Fibroblast of lung (primary cell): ENCODE measurements around the gene SCP2. TPM values are rescaled to one million over a fixed set of nuclear protein-coding genes. Genes with fewer than 3 reads are reported as not detected.
A peak's percentile ranks its signal among the peaks of the same experiment; 100 is the strongest.

Experiments
- DNase-seq, 2 donors: peaks; one replicate each; pipeline versions ENCODE4 v3.0.0 to v3.0.0-alpha.2; 2010; ENCODE audit warnings: low read depth in 2 of 2
- H2AFZ ChIP-seq: 2 replicates; pipeline ENCODE4 v1.5.1; 2012; ENCODE audit warnings: low read length, control low read depth, inconsistent platforms
- H3K27ac ChIP-seq: 2 replicates; pipeline ENCODE4 v1.5.1; 2011; ENCODE audit warnings: low read length, control low read depth; ENCODE audit not compliant: insufficient read depth
- H3K27me3 ChIP-seq: 2 replicates; pipeline ENCODE4 v1.5.1; 2011; ENCODE audit warnings: mild to moderate bottlenecking, low read length; ENCODE audit not compliant: control insufficient read depth, insufficient read depth
- H3K36me3 ChIP-seq: 2 replicates; pipeline ENCODE4 v1.5.1; 2011; ENCODE audit warnings: low read length; ENCODE audit not compliant: control insufficient read depth, insufficient read depth
- H3K4me1 ChIP-seq: 2 replicates; pipeline ENCODE4 v1.5.1; 2011; ENCODE audit warnings: low read length; ENCODE audit not compliant: control insufficient read depth, insufficient read depth; ENCODE audit errors: extremely low read depth
- H3K4me2 ChIP-seq: 2 replicates; pipeline ENCODE4 v1.5.1; 2011; ENCODE audit warnings: low read length, control low read depth; ENCODE audit not compliant: insufficient read depth; ENCODE audit errors: extremely low read depth
- H3K4me3 ChIP-seq, 4 experiments: fragments of 200-600 bp in 1 of 4; sonication (generic) in 1 of 4; replicated peaks in 1 of 4; 2 replicates each; pipeline ENCODE4 v1.5.1; 2011 to 2016; ENCODE audit warnings: low read length in 4 of 4, low read depth in 3 of 4, mild to moderate bottlenecking in 3 of 4, control low read depth in 2 of 4, inconsistent platforms in 1 of 4, mixed read lengths in 1 of 4; ENCODE audit not compliant: insufficient read depth in 1 of 4; ENCODE audit errors: control extremely low read depth in 1 of 4
- H3K79me2 ChIP-seq: 2 replicates; pipeline ENCODE4 v1.5.1; 2012; ENCODE audit warnings: mild to moderate bottlenecking, low read length, inconsistent platforms; ENCODE audit not compliant: control insufficient read depth, insufficient read depth
- H3K9ac ChIP-seq: 2 replicates; pipeline ENCODE4 v1.5.1; 2011; ENCODE audit warnings: mild to moderate bottlenecking, low read length, control low read depth; ENCODE audit not compliant: insufficient read depth
- H3K9me3 ChIP-seq: 2 replicates; pipeline ENCODE4 v1.5.1; 2012; ENCODE audit warnings: low read depth, low read length; ENCODE audit not compliant: control insufficient read depth, insufficient read depth
- H4K20me1 ChIP-seq: 2 replicates; pipeline ENCODE4 v1.5.1; 2011; ENCODE audit warnings: low read length; ENCODE audit not compliant: control insufficient read depth, insufficient read depth; ENCODE audit errors: extremely low read depth
- CTCF ChIP-seq, 2 donors: IDR thresholded peaks in 1 of 2; conservative IDR thresholded peaks in 1 of 2; 1 replicate in 1 of 2; 2 replicates in 1 of 2; pipeline ENCODE4 v1.5.1; 2011 to 2012; ENCODE audit warnings: low read length in 2 of 2, control low read depth in 1 of 2, inconsistent platforms in 1 of 2, low read depth in 1 of 2, mild to moderate bottlenecking in 1 of 2
- EZH2 ChIP-seq: IDR thresholded peaks from 2 replicates; pipeline ENCODE4 v1.5.1; 2012; ENCODE audit warnings: low read length, control low read depth, mild to moderate bottlenecking; ENCODE audit errors: missing control alignments
- polyA plus RNA-seq, 2 donors: library from polyadenylated mRNA; depleted of rRNA in 1 of 2; stranded (reverse) in 1 of 2; unstranded in 1 of 2; fragments of >200 nt; gene quantifications; 2 replicates each; pipeline ENCODE4 v1.2.1, GENCODE V29; 2011 to 2012; ENCODE audit warnings: missing spikeins in 1 of 2
- total RNA-seq: library from RNA; depleted of rRNA; stranded (reverse); fragments of >200 nt; gene quantifications from 2 replicates; pipeline ENCODE4 v1.2.1, GENCODE V29; 2014

SCP2 gene
- total and polyA plus RNA-seq, 2 donors (not counting 1 experiment from before 2014, with no cell fraction given) = 222 to 305 TPM

- Histone ChIP-seq H2AFZ (no peak overlapping the region), H3K9me3 (no peaks in the 10 kb centered on the region), H3K9ac (no peak overlapping the region), H3K27me3 (no peaks in the 10 kb centered on the region), H3K4me3 (no peak overlapping the region), H3K4me1 (no peaks in the 10 kb centered on the region), H4K20me1 (no peaks in the 10 kb centered on the region), H3K27ac (no peak overlapping the region), H3K79me2 (no peaks in the 10 kb centered on the region), H3K4me2 (no peak overlapping the region), H3K36me3 (no peaks in the 10 kb centered on the region)
- no peak for TF ChIP-seq EZH2
- TF ChIP-seq CTCF (conservative IDR thresholded peaks at IDR 0.05 in 1 of 2, IDR thresholded peaks at IDR 0.05 in 1 of 2; ENCODE audit: low read depth in 1 of 2, low read length in 2 of 2) = no peak
- DNase-seq = no peak
Observed at GRCh38 chr1:52919723-52920483, 7.2 kb upstream of the SCP2 start.

GRCh38 chr1:52920791-52921291, 6.2 kb upstream of the SCP2 start:
- Histone ChIP-seq H3K4me3 (peak overlapping the region; percentile 61 to 77 (median 64)), H3K9me3 (no peaks in the 10 kb centered on the region), H3K79me2 (no peaks in the 10 kb centered on the region), H4K20me1 (no peaks in the 10 kb centered on the region), H3K9ac (peak overlapping the region; percentile 63), H2AFZ (peak overlapping the region; percentile 42), H3K36me3 (no peaks in the 10 kb centered on the region), H3K27ac (no peak overlapping the region), H3K27me3 (no peaks in the 10 kb centered on the region), H3K4me2 (peak overlapping the region; percentile 53), H3K4me1 (no peaks in the 10 kb centered on the region)
- TF ChIP-seq EZH2 (no peak), CTCF (conservative IDR thresholded peaks at IDR 0.05 in 1 of 2, IDR thresholded peaks at IDR 0.05 in 1 of 2; ENCODE audit: low read depth in 1 of 2, low read length in 2 of 2) (no peak)
- peak in 1 of 2 donors; percentile 19 for DNase-seq

- no peak overlapping the region for H3K4me3 ChIP-seq
- peaks cover 5% of the 10 kb centered on the region for H3K79me2 ChIP-seq
- H3K4me1 ChIP-seq = peaks cover 2% of the 10 kb centered on the region
- H3K27me3 ChIP-seq = no peaks in the 10 kb centered on the region
- peak; percentile 27 to 33 for DNase-seq
- peak overlapping the region; percentile 52 for H3K4me2 ChIP-seq
- TF ChIP-seq CTCF (conservative IDR thresholded peaks at IDR 0.05 in 1 of 2, IDR thresholded peaks at IDR 0.05 in 1 of 2; ENCODE audit: low read depth in 1 of 2, low read length in 2 of 2) (no peak), EZH2 (no peak)
- H4K20me1 ChIP-seq = no peaks in the 10 kb centered on the region
- no peaks in the 10 kb centered on the region for H3K9me3 ChIP-seq
- H3K36me3 ChIP-seq = no peaks in the 10 kb centered on the region
- peak overlapping the region; percentile 15 for H2AFZ ChIP-seq
- H3K27ac ChIP-seq = no peak overlapping the region
- H3K9ac ChIP-seq = no peak overlapping the region
Observed at GRCh38 chr1:52925571-52926005, 1.5 kb upstream of the SCP2 start.
